HG03103 (cell line): ENCODE results near the gene STRBP.

ENCODE experiments used
- ATAC-seq: cut with Tn5 transposase; IDR thresholded peaks from one replicate; pipeline ENCODE4 v1.9.1; 2021; ENCODE audit warnings: low read depth; ENCODE audit not compliant: unreplicated experiment

Gene STRBP

DNA sequence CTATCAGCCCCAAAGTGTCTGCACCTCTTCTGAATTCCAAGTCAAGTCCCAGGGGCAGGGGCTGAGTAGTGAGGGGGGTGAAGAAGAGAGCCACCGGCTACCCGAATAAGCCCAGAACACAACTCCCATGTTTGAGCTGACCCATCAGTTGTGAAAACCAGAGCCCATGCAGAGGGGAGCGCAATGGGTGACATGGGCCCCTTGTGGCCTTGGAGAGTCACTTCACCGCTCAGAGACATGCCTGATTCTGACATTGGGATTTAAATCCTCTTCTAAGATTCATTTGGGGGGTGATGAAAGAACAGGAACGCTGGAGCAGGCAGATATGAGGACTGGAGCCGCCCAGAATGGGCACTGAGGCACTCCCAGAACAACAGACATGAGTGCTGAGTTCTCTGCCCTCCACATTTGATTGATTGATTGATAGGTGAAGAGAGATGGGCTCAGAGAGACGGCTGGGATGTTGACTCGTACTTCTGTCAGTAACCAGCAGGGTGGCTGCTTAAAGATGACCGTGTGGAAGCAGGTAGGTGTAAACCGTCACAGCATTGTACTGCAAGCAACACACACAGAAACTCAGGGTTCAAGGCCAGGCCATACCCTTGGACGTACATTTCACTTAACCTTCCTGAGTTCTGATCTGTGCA is 160.6 kb downstream of the STRBP start:
- ATAC-seq = no peak

DNA sequence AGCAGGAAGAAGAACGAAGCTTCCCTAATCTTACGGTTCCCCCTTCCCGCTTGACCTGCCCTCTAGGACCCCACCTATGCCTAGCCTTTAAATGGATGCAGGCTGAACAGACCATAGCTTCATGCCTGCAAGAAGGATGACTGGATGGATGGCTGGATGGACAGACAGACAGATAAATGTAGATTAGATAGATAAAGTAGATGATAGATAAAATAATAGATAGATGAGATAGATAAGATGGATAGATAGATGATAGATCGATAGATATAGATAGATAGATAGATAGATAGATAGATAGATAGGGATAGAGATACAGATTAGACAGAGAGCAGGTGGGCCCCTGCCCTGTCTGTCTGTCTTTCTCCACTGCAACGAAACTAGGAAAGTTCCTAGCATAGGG is 162.9 kb downstream of the STRBP start:
- no peak for ATAC-seq

DNA sequence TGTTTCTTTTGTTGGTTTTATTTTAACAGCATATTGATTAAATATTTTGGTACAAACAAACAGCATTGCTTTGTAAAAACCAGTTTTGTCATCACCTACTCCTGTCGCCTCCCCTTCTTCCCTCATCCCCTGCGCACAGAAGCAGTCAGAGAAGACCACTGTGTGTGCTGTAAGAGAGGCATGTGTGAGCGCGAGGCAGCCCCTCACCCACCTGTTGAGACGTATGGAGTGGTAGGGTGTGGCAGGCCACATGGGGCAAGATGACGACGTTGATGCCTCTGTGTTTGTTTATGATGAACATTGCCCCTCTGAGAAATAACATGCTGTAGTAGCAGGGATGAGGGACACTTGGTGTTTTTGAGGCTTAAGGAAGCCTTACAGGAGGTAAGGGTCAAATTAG is 163.6 kb downstream of the STRBP start:
- no peak for ATAC-seq

DNA sequence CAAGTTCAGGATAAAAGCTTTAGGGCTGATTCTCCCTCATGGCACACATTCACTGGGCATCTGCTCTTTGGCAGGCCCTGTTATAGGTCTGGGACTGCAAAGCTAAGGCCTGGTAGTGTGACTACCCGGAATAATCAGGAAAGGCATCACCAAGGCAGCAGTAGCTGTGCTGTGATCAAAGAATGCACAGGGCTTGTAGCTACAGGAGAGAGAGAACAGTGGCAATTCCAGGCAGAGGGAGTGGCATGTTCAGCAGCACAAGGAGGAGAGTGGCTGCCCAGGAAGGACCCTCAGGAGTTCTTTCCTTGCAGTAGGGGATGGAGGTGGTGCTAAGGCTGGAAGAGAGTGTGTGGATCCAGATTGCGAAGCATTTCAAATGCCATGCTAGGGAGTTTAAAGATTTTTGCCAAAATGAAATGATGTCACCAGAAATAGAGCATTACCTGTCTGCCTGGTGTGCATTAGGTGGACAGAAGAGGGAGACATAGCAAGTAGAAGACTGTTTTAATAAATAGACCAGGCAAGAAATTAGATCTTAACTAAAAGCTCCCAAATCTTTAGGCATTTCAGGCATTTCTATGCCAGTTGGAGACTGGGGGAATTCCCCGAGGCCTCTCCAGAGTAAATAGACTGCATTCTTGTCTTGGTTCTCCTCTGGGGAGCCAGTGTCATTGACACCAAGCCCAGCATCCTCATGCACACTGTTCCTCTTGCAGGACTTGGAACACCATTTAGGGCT is 165.8 kb downstream of the STRBP start:
- no peak for ATAC-seq

DNA sequence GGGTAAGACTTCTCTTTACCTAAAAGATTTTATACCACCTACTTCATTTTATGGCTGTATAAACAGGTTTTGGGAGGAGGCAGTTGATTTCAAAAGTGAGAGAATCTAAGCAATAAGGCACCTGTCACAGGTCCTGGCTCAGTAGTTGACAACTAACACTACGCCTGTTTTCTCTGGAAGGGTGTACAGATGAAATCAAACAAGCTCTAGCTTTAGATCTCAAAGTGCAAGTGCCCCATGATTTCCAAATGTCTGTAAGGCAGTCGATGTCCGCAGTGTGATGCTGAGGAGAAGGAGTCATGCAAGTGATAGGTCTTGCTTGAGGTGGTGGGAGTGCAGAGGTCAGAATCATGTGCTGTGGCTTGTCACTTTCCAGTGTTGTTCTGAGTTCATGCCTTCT is 168.8 kb downstream of the STRBP start:
- ATAC-seq = no peak

DNA sequence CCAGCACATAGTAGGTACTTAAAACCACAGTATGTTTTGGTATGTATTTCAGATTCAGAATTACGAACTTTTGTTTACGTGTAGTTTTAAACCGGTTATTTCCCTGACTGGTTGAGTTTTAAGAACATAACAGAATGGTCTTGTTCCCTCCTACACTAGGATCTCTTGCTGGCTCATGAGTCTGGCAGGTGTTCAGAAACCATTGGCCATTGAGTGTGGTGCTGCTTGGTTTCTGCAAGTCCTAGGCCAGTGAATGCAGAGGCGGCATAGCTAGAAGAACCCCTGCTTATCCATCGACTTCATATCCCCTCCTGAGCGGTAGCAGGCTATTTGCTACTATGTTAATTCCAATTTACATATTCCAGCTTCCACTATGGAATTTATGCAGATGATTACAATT is 169.3 kb downstream of the STRBP start:
- ATAC-seq = no peak

DNA sequence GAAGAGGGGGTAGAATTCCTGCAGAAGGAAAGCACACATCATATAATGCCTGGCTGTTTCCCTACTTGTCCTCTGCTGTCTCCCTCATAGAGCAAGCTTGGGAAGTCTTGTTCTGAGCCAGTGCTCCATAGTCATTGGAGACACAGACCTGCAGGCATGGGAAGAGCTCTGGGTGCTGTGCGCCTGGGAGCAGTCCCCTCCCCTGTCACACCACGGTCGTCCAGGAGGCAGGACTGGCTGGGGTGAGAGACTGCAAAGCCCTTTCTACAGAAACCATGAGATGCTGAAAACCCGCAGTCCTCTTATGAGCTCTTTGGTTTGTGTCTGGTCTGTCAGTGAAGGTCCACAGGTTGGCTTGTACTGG is 170.3 kb downstream of the STRBP start:
- no peak for ATAC-seq

DNA sequence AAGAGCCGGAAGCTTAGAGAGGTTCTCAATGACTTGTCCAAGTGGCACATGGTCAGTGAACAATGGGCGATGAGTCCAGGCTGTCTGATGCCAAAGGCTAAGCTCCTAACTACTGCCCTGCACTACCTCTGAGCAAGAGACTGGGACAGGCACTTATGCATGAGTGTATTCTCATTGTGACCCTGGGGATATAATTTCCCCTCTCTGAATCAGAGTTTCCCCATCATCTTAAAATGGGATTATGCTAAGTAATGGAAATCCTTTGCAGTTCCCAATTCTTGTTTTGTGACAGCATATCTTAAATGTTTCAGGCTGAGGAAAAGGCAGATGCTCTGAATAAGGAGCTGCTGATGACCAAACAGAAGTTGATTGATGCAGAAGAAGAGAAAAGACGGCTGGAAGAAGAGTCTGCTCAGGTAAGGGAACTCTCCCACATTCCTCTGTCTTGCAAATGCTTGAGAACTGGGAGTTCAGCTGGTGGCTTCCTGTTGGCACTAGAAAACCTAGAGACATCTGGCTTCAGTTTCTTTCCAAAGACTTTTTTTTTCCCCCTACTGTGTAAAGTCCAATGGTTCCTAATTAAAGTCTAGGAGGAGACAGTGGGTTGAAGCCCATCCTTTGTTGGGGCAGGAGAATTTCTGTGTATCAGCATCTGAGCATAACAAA is 170.8 kb downstream of the STRBP start:
- no peak for ATAC-seq

DNA sequence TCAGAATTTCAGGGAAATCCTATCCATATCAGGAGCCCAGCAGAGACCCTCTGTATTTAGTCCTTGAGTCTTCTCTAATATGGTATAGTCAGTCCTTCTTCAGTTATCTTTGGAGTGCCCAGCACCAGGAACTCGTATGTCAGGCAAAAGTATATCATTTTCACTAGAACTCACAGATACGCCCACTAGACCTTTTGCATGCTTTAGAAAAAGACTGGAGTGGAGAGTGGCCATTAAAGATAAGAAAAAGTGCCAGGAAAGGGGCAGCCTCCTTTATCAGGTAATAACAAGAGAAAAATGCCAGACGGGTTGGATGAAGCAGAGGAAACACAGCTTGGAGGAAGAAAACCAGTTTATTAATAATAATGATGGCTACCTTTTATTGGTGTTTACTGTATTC is 171.4 kb downstream of the STRBP start:
- no peak for ATAC-seq

DNA sequence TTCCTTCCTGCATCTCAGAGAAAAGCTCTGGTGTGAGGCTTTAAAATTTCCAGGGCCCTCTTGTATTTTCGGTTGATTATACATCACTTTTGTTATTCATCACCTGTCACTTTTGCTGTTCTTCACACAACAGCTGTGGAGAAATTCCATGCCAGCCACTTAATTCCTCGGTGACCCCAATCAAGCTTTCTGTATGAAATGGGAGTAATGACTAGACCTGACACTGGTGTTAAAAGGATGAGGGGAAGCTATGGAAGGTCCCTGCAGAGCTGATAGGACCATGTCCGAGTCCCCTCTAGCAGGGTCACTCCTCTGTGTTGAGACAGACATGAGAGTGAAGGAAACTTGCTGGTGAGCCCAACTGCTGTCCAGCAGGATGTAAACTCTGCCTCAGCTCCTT is 175.2 kb downstream of the STRBP start:
- ATAC-seq = no peak

DNA sequence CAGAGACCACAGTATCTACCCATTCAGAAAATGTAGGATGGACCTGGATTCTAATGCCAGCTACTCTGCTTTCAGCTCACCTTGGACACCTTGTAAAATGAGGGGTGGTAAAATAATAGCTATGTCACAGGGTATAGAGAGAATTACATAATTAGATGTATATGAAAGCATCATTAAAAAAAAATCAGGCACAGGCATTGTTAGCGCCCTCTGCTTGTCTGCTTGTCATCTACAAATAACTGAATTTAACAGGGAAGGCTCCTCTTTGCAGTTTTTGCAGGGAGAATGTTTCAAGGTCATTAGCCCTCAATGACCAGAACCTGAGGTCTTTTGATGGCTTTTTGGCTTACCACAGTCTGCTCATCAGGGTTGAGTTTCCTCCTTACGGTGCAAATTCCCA is 176.9 kb downstream of the STRBP start:
- ATAC-seq = no peak

DNA sequence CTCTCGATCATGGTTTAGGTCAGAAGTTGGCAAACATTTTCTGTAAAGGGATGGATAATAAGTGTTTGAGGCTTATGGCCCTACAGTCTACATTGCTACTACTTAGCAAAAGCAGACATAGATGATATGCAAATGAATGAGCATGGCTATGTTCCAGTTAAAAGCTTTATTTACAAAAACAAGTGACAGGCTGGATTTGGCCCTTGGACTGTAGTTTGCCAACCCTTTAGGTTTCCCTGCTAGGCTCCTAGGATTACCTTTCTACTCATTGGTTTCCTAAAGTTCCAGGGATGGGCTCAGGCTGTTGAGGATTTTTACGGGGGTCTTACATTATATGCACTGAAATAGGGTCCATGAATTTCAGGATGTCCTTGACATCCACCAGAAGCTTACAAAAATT is 177.4 kb downstream of the STRBP start:
- ATAC-seq = no peak

DNA sequence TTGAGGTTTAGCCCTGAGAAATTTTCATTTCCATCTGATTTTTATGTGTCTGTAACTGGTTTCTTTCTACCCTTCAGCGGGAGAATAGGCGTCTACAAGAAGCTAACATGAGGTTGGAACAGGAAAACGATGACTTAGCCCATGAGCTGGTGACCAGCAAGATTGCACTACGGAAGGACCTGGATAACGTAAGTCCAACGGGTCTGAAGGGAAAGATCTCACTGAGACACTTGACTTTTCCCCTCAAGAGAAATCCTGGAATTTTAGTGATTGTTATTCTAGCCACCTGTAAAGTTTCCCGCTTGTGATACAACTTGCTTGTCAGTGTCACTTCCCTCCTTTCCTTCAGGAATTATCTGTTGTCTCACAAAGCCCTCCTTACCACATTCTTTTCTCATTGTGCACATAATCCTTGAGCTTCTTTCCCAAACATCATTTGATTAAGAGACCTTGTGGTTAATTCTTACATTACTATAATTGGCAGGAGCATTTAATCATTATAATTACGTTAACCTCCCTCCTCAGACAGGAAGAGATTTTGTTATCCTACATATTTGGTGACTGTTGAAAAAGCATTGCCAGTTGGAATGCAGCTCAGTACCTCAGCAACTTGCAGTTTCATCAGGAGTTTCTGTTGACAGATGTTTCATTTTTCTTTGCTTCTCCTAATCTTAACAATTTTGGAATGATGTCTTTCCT is 178.0 kb downstream of the STRBP start:
- no peak for ATAC-seq

DNA sequence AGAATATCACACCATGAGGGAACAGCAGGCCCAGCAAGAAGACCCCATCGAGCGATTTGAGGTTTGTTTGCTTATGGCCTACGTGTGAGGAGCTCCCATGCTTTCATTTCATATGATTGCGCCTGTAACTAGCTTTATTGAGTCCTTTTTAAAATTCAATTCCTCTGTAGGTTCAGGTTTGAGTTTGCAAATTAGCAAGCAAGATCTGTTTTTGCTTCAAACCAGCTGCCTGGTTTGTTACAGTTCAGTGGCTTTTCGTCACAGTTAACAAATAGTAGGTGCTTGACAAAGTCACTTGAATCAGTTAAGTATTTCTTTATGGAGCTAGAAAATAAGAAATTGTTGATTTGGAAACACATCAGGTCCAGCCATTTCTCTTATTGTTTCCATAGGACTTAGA is 178.6 kb downstream of the STRBP start:
- ATAC-seq = no peak

DNA sequence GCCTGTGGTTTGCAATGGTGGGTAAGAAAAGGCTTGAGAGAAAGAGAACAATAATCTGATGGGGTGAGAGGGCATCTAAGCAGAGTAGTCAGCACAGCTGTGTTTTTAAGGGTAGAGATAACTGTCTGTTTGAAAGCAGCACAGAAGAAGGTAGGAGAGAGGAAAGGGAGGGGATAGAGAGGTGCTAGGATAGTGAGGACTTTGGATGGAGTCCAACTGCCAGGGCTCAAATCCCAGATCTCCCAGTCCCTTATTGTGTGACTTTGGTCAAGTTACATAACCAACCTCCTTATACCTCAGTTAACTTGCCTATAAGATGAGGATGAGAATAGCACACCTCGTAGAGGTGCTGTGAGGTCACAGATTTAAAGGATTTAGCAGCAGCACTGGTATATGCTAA is 179.3 kb downstream of the STRBP start:
- no peak for ATAC-seq

DNA sequence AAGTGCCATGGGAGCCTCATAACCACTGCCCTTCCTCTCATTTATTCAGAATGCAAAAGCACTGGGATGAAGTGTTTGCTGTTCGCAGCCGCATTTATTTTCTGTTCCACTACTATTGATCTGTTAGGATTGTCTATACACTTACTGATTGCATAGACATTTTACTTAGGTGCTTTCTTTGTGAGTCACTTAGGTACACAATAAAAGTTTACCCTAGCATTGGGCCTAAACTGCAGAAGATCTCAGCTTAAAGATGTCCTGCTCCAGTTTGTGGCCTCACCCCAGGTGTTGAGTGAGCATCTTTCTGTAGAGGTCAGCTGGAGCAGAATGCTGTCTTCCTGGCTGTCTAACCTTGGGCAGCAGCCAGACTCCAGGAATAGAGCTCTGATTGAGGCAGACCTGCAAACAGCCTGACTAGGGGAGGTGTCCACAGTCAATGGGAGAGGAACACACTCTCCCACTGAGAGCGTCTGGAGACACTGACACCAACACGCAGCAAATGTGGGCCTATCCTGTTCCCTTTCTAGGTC is 181.0 kb downstream of the STRBP start:
- ATAC-seq = no peak

DNA sequence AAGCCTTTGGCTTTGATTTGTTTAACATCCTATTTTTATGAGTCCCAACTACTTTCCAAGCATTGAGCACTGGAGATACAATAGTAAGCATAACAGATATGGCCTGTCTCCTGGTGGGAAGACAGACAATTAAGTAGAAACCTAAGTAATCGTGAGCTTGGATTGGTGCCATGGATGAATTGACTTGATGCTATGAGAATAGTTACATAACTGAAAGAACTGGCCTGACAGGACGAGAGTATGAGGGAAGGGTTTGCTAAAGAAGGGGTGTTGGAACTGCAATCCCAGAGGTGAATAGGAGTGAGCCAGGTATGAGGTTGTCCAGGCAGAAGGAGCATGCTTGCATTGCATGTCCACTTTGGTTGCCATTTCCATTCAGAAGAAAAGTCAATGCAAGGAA is 182.5 kb downstream of the STRBP start:
- no peak for ATAC-seq

DNA sequence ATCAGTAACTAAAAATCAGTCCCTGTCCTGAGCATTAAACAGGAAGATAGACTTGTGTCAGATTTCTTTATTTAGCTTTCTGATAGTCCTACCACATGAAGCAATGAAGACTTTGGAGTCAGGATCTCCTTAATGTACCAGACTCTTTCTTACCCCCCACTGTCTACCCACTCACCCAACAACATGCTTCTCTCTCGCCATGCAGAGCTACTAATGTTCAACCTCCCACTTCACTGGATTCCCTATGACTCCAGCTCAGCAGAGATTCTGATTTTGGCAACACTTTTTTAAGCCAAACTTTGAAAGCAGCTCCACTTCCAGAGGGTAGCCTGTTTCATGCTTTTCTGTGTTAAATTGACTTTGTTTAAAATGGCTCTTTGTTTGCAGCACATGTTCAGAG is 184.1 kb downstream of the STRBP start:
- no peak for ATAC-seq

DNA sequence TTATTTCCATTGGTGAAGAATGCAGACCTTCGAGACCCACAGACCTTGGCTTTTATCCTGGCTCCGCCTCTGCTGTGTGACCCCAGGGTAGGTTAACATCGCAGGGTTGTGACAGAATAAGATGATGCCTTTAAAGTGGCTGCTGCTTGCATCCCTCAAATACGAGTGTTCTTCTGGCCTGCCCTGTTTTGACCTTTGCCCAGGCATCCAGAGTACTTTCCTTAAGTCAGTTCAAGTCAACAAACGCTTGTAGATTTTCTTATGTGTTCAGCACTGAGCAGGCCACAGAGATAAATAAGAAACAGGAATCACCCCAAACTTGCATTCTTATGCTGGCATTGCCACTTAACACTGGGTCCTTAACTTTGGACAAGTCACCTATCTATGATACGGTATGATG is 184.7 kb downstream of the STRBP start:
- ATAC-seq = no peak

DNA sequence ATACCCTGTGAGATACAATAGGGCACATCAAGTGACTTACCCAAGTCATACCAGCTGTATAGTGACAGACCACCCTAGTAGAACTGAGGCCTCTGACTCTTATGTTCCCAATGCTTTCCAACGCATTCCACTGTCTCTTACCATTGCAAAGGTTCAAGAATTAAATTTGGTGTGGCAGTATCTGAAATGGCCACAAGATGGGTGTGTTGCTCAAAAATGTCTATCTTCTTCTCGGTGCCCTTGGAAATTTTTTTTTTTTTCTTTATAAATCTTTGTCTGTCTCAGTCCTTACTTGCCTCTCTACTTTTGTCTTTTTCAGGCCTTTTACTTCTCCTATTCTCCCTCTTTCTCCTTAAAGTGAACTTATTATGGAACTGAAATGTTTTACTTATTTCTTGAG is 186.6 kb downstream of the STRBP start:
- no peak for ATAC-seq

DNA sequence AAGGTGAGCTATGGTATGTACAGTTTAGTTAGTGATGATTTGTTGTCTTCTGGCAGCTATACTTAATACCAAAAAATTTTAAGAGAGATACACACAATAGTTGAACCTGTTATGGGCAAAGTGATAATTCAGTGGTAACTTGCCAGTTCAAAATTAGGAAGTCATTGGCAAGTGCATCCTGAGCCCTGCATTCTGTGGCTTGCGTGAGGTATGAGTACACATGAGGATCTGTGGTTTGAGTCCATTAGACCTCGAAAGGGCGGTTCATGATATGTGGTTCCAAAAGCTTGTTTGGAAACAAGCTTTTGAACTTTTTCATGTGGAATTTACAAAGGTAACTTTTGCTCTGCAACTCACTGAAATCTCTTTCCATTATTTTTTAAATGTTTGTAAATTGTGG is 187.9 kb downstream of the STRBP start:
- ATAC-seq = no peak
